Measurements from ENCODE around the gene SGCB.
"Not testable (repeated sequence)": the region's sequence is repeated elsewhere in the genome, so short reads cannot be mapped to it uniquely, and the experiment has no call there.

Gene SGCB, protein sequence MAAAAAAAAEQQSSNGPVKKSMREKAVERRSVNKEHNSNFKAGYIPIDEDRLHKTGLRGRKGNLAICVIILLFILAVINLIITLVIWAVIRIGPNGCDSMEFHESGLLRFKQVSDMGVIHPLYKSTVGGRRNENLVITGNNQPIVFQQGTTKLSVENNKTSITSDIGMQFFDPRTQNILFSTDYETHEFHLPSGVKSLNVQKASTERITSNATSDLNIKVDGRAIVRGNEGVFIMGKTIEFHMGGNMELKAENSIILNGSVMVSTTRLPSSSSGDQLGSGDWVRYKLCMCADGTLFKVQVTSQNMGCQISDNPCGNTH

DNA sequence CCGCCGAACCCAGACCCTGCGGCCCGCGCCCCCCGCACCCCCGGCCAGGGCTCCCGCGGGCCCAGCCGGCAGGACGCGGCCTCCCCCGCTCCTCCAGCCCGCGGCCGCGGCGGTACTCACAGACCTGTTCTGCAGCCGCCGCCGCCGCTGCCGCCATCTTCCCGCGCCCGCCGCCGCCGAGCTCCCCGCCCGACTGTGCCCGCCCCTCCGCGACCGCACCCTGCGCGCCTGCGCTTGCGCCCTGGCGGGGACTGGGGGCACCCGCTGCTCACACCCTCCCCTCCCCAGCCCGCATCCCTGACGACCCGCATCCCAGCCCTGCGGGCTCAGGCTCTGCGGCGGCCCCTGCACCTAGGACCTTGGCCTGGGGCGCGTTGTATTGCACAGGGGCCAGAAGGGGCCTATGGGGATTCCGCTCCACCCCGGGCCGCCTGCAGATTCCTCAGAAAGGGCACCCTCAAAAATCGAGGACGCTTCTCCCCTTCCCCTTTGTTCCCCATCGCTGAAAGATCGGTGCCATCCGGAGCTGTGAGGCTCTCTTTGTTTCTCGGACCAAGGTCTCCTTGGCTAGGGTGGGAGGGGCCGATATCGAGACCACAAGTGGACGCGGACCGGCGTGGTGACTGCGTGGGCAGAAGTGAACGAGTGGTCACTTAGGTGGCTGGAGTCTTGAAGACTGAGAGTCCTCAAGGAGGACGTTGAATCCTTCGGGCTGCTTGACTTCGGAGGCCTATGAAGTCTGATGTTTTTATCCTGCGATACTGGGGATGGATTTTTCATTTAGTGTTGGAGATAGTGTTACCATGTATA is at the start of gene SGCB:
TSS of gene SGCB (minus strand) at position 197 of the 810 bp plus-strand sequence. CDS start at position 157, 40 bp downstream.
- no peak for DNase-seq

DNA sequence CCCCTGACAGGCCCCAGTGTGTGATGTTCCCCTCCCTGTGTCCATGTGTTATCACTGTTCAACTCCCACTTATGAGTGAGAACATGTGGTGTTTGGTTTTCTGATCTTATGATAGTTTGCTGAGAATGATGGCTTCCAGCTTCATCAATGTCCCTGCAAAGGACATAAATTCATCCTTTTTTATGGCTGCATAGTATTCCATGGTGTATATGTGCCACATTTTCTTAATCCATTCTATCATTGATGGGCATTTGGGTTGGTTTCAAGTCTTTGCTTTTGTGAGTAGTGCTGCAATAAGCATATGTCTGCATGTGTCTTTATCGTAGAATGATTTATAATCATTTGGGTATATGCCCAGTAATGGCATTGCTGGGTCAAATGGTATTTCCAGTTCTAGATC is 48.3 kb upstream of the SGCB start:
- not testable (repeated sequence) for DNase-seq

DNA sequence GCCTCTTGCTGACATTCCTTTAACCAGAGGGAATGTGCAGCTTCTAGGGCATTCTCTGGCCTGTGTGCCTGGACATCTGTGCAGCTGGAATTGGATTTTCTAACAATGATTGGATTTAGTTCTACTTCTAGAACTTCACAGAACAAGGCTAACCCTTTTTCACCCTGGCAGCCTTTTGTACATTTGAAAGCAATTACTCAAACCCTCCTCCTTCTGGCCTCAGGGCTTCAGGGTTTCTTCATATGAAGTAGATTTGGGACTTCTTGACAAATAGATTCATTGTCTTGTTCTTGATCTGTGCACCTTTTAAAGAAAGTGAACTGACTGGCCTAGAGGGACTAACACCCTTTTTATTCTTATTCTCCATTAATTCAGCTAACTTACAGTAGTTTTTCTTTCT is 43.1 kb upstream of the SGCB start:
- DNase-seq, result no peak

DNA sequence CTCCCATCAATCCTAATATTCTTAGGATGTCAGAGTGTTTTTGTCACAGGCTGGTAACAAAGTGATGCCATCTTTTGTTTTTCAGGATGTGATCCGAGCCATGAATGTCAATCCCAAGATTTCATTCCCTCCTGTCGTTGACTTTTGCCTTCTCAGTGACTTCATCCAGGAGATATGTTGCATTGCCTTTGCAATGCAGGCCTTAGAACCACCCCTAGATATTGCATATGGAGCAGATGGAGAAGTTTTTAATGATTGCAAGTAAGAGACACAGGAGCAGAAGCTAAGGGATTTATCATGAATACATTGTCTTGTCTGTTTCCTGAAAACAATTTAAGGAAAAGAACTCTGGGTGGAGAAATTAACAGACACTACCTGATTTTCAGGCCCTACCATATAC is 41.6 kb upstream of the SGCB start:
- no peak for DNase-seq

DNA sequence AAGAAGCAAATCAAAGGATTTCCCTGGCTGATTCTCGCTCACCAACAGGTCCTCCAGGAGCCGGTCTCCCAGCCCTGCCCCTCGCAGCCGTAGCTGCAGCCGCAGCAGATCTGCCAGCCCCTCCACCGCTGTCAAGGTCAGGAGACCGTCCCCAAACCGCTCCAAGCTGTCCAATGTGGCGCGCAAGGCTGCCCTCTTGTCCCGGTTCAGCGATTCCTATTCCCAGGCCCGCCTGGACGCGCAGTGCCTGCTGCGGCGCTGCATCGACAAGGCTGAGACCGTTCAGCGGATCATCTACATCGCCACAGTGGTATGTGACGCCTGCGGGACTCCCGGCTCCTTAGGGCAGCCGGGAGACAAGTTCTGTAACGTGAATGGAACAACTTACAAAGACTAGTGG is 38.6 kb upstream of the SGCB start:
- no peak for DNase-seq

DNA sequence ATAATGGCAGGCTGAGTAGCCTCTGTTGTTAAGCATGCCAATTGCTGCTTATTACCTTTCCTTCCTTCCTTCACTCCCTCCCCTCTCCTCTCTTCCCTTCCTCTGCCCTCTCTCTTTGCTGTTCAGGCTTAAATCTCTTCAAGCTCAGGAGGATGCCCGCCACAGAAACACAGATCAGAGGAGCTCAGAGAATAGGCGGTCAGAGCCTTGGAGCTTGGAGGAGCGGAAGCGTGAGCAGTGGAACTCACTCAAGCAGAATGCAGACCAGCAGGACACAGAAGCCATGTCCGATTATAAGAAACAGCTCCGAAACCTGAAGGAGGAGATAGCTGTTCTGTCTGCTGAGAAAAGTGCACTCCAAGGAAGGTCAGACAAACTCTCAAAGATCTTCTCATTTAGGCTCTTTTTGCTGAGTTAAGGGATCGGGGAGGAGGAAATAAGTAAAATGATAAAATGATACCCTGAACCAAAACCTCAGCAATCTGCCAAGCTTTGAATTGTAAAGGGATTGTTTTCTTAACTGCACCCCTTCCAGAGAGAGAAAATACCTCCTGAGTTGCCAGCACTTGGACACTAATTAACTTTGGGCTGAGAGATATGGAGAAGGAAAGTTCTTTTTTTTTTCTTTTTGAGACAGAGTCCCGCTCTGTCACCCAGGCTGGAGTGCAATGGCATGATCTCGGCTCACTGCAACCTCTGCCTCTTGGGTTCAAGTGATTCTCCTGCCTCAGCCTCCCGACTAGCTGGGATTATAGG is 33.9 kb upstream of the SGCB start:
- DNase-seq, result no peak

DNA sequence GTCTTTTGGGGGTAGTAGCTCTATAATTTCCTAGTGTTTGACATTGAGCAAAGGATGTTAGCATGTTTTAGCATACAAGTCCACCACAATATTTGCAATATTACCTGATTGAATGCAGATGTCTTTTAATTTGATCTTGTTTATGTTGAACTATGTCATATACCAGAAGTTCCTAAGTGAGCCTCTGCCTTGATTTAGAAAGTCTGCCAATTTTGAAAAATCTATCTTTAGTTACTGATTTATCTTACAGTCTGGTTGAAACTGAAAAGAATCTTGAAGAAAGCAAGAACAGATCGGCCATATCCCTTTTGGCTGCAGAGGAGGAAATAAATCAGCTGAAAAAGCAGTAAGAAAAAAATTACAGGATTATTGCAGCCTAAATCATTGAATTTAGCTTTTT is 31.5 kb upstream of the SGCB start:
- no peak for DNase-seq

DNA sequence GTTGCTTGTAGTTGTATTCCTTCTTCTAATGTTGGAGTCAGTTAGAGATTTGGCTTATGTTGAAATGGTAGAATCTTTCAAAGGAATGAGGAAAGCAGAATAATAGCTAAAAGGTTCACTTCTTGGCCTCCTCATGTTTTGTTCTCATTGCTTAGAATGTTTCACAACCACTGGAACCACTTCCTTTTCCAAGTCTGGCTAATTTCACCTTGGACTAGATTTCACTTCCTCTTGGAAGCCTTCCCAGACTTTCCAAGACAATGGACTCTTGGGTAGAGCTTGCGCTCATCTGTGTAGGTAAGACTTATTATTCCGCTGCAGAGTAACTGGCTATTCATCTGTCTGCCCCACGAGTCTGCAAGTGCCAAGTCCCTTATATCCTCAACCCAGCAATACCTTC is 21.3 kb upstream of the SGCB start:
- DNase-seq, result no peak

DNA sequence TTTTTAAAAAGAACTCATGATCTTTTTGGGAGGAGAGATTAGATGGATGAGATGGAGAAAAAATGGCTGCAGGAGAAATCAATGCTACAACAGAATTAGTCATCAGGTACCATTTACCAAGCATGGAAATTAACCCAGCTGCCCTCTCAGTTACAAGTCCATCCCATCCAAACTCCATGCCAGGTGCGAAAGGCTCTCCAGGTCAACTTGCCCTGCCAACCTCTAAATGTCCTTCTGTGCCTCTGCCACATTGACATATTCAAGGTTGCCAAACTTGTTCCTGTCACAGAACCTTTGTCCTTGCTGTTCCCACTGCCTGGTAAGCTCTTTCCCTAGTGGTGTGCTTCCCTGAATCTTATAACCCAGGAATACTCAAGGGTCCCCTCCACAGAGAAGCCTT is 20.2 kb upstream of the SGCB start:
- DNase-seq, result no peak

DNA sequence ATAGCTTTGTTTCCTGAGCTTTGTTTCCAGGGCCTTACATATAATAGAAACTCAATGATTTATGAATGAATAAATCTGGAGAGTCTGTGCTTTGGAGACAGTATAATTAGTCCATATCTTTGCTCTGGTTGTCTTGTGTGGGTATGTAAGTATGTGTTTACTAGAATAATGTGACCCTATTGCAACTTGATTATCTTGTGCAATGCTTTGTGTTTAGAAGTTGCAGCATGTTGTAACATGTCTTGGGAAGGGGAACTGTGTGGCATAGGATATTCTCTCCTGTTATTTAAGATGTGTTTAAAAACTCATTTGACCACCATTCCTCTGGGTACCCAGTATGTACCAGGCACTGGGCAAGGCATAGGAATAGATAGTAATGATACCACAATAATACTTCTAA is 19.1 kb upstream of the SGCB start:
- no peak for DNase-seq

DNA sequence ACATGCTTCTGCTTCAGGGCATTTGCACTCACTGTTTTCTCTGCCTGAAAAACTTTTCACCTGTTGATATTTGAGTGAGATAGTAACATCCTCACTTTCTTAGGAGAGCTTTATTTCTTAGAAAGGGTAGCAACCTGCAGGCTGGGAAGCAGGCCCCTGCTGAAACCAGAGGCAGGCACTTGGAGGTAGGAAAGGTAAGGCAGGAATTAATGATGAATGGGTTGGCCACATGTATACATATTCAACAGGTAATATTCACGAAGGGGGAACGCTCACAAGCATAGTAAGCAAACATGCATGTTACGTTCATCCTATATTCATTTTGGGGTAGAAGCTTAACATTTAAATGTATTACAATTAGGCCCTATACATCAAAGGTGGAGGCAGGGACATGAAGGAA is 16.2 kb upstream of the SGCB start:
- DNase-seq, result no peak

DNA sequence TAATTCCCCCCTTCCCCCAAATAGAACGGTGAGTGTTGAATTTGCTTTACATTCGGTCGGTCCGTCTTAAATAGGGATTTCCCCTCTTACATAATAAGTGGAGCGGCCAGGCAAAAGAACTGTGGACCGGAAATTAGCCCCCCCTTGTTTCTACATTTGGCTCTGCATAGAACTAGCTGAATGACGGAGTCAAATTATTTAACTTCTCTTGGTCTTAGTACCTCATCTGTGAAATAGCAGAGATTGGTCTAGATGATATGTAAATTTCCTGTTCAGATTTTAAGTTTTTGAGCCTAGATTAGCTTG is 14.3 kb upstream of the SGCB start:
- no peak for DNase-seq

DNA sequence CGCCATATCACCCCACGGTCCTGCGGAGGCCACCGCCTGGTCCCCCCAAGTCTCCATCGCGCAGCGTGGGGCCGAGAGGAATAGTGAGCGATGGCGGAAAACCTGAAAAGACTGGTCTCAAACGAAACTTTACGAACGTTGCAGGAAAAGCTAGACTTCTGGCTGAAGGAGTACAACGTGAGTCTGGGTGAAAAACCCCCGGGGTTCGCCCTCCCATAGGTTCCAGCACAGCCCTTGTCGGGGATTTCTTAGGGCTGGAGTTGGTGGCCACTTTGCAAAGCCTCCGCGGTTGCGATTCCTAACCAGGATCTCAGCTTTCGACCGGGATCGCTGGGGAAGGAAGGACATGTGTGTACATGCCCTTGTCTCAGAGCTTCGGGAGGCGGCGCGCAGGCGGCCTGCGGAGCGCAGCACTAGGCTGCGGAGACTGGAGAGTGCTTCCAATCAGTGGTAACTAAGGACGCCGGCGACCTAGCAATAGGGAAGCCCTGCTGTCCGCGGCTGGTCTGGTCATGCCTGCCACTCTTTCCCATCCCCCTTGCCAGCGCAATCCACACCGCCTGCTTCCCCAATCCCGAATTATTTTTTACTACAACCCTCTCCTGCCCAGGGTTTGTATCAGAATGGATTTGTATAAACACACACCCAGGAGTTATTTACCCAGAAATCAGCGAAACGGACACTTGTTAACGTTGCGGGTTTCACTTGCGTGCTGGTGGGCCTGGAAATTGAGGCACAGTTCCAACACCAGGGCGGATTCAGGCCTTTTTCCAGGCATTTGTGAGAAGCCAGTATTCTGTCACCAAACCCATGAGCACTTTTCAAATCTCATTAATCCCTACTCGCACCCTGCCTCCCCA is 13.7 kb upstream of the SGCB start:
- DNase-seq, result peak; percentile 48

DNA sequence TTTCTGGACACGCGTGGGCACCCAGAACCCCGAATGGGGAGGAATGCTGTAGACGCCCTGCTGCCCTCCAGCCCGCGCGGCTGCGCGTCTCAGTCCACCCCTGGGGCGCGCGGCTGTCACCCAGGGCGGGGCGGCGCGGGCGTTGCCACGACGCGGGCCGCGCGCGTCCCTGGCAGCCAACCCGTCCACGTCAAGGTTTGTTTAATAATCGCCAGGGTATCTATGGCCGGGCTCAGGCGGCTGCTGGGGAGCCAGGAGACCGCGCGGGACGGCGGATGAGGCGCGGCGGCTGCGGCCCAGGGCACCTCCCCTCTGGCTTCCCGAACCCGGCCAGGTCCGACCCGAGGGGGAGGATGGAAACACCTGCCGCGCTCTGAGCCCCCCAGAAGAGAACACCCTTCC is 13.1 kb upstream of the SGCB start, which contains the start of gene SPATA18:
TSS of gene SPATA18 (plus strand) at position 92 of the 402 bp plus-strand sequence. CDS start 401 bp downstream, outside the sequence.
- no peak for DNase-seq

DNA sequence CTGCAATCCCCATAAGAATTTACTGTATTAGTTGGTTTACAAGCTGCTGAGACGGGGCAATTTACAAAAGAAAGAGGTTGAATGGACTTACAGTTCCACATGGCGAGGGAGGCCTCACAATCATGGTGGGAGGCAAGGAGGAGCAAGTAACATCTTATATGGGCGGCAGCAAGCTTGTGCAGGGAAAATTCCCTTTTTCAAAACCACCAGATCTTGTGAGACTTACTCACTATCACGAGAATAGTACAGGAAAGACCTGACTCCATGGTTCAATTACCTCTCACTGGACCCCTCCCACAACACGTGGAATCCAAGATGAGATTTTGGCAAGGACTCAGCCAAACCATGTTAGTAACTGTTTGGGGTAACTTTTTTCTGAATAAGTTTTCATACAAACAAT is 11.2 kb upstream of the SGCB start:
- no peak for DNase-seq

DNA sequence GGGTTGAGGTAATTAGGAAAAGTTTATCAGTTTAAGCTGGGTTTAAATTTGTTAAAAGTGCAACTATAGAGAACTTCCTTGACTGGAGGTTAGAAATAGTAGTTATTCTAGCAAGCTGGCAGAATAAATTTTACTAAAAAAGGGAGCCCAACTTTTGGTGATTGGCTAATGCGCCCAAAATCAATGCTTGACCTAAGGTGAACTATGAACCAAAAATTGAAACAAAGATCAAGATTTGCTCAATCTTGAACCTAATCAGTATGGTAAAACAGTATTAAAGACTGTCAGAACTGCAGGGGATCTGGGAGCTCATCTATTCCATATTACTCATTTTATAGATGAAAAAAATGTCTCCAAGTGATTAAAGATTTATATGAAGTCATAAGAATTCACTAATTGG is 6.9 kb upstream of the SGCB start:
- no peak for DNase-seq

DNA sequence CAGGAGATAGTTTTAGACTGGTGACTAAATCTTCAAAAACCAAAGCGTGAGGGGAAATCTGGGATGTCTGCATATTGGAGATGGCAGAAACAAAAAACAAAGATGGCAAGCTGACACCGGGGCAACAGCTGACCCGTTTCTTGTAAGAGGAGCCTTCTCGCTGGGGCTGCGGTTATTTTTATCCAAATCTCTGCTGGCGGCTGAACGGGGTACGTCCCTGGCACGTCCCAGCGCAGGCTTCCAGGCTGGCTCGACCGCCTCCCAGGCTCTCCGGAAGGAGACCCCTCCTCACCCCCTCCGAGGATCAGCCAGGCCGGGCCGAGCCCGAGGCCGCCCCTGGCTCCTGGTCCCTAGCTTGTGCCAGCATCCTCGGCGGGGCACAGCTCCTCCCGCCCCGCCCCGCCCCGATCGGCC is 403 bp downstream of the SGCB start:
- no peak for DNase-seq

DNA sequence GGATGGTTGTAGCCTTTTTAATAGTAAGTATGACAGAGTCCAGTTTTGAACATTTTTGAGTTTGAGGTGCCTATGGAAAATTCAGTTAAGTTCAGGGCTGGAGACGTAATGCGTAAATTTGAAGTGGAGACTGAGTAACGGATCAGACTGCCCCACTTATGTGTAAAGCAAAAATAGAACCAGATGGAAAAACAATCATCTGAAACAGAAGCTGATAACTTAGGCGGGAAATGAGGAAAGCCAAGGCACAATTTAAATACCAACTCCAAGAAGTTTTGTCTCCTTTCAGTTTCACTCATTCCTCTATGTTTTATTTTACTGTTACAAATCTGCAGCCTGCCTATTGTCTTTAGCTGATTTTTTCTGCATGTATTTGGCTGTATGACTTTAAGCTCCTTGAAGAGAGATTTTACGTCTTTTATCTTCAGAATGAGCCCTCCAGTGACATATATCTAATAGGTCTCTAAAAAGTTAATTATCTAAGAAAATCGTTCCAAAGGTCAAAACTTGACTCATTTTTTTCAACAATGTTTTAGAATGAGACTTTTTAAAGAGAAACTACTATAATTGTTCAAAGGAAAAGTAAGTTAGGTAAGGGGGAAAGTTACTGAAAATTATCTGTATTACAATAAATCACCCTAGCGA is 1.1 kb downstream of the SGCB start:
- no peak for DNase-seq

DNA sequence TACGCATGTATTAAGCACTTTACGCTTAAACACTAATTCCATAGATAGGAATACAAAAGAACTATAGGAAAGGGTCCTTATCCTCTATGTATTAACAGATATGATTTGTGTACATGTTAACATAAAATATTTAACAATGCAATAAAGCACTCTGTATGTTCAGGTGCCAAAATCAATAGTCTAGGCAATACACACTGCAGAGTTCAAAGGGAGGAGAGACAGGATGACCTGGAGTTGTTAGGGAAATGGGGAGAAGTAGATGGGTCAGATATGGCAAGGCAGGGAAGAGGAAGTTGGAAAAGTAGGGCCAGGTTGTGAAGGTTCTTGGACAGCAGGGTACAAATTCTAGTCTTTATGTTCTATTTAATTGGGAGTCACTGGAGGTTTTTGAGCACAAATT is 2.9 kb downstream of the SGCB start:
- DNase-seq, result no peak

DNA sequence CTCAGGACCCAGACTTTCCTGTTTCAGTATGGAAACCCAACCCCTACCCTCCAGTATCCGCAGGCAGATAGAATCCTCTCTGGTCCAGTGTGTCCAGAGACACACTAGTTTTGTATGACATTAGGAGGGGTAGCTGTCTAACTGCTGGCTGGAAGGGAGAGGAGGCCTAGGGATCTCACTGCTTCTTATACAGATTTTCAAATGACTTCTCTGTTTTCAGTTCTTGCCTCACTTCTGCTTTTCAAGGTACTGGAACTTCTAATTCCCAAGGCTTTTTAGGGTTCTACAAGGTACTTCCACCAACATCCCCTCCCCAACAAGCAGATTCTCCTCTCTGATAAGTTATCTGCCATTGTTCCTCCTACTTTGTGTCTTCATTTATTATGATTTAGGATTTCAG is 6.1 kb downstream of the SGCB start:
- no peak for DNase-seq

DNA sequence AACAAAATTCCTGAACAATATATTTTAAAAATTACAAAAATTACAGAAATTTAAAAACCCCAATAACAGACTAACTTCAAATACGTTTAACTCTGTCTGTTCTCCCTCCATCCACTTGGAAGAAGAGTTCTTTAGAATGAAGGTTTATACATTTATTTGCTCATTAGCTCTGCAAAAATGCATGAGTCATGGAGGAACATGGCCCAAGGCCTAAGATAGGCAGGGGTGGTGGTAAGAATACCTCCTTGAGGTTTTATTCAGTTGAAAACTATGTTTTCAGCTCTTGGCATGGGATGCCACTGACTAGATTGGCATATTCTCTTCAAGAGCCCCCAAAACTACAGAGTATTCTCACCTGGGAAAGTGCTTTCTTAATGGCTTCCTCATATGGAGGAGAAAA is 9.1 kb downstream of the SGCB start:
- no peak for DNase-seq

DNA sequence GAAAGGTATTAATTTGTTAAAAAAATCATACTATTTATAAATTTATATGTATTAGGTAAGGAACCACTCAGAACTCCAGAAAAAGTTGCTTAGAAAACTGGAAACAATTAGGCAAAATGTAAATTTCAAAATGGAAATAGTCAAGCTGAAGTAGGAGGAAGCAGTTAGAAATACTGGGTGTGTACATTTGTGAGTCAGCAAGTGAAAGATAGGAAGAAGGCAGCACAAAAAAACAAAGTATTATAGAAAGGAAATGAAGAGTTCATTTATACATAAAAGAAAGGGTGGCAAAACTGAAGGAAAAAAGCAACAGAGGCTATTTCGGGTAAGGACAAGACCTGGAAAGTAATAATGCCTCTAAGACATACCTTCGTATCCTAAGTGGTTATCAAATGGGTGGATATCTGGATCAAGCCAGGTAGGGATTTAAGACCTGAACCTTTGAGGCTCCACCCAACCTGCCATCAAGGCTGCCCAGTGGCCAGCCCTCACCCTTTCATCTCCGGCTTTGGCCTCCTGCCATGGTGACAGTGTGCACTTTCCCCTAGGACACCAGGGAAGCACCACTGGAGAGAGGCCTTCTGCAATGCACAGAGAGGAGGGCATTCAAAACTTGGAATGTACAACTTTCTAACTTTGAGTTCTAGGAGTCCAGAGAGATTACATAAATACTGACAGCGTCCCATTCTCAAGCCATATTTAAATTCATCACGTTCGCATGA is 18.0 kb downstream of the SGCB start, which contains the start of gene LRRC66:
TSS of gene LRRC66 (minus strand) at position 428 of the 722 bp plus-strand sequence. CDS start 2,750 bp downstream, outside the sequence.
- no peak for DNase-seq

Data from DMS 273 treated with DMSO at 0.1 percent for 48 hours (cell line).